Raji (cell line): Measurements from ENCODE around the gene CEP250.

ENCODE experiments used
- POLR2A ChIP-seq: IDR thresholded peaks from 2 replicates; pipeline ENCODE4 v1.6.1; 2011; ENCODE audit warnings: low read depth, low read length, control low read depth; ENCODE audit not compliant: insufficient read depth

The CEP250 gene

GRCh38 chr20:35539756-35540212 lies 84.4 kb downstream of the CEP250 start:
- TF ChIP-seq POLR2A, result peak; percentile 66

- no peak for TF ChIP-seq POLR2A
Observed at GRCh38 chr20:35541118-35541782, 85.9 kb downstream of the CEP250 start.

GRCh38 chr20:35541783-35542662 lies 86.6 kb downstream of the CEP250 start, which contains the start of gene ERGIC3:
ERGIC3 (plus strand) TSS chr20:35542078; CDS start chr20:35542098, 20 bp downstream.
- TF ChIP-seq POLR2A, result peak; percentile 70

GRCh38 chr20:35542990-35543389 lies 87.6 kb downstream of the CEP250 start:
- no peak for TF ChIP-seq POLR2A

GRCh38 chr20:35544436-35544835 lies 89.0 kb downstream of the CEP250 start:
- TF ChIP-seq POLR2A, result no peak

GRCh38 chr20:35546127-35546526 lies 90.7 kb downstream of the CEP250 start:
- no peak for TF ChIP-seq POLR2A

- no peak for TF ChIP-seq POLR2A
Observed at GRCh38 chr20:35547329-35547728, 91.9 kb downstream of the CEP250 start.

- TF ChIP-seq POLR2A, result no peak
Observed at GRCh38 chr20:35551503-35551902, 96.1 kb downstream of the CEP250 start.

GRCh38 chr20:35552914-35553313 lies 97.5 kb downstream of the CEP250 start:
- TF ChIP-seq POLR2A, result no peak

- no peak for TF ChIP-seq POLR2A
Observed at GRCh38 chr20:35555951-35556645, 100.7 kb downstream of the CEP250 start.

GRCh38 chr20:35556871-35557270 lies 101.5 kb downstream of the CEP250 start:
- TF ChIP-seq POLR2A, result no peak

- TF ChIP-seq POLR2A, result no peak
Observed at GRCh38 chr20:35558451-35558850, 103.1 kb downstream of the CEP250 start.

- no peak for TF ChIP-seq POLR2A
Observed at GRCh38 chr20:35559042-35559693, 103.8 kb downstream of the CEP250 start.

GRCh38 chr20:35560105-35560511 lies 104.7 kb downstream of the CEP250 start:
- no peak for TF ChIP-seq POLR2A

- TF ChIP-seq POLR2A, result no peak
Observed at GRCh38 chr20:35560541-35560940, 105.1 kb downstream of the CEP250 start.
